Activated T-cell treated with anti-CD3 and anti-CD28 coated beads for 4 hours (primary cell): ENCODE measurements around the gene CLMN.
"Not testable (repeated sequence)": the region's sequence is repeated elsewhere in the genome, so short reads cannot be mapped to it uniquely, and the experiment has no call there.

ENCODE experiments used
- DNase-seq: peaks from one replicate; pipeline ENCODE4 v3.0.0-alpha.2; 2020

Gene CLMN

GRCh38 chr14:95156161-95157047 is 163.3 kb downstream of the CLMN start:
- peak; percentile 11 for DNase-seq

GRCh38 chr14:95155045-95155444 is 164.7 kb downstream of the CLMN start:
- DNase-seq: no peak

GRCh38 chr14:95153866-95154265 is 165.8 kb downstream of the CLMN start:
- DNase-seq: no peak

GRCh38 chr14:95151561-95151960 is 168.1 kb downstream of the CLMN start:
- no peak for DNase-seq

DNA sequence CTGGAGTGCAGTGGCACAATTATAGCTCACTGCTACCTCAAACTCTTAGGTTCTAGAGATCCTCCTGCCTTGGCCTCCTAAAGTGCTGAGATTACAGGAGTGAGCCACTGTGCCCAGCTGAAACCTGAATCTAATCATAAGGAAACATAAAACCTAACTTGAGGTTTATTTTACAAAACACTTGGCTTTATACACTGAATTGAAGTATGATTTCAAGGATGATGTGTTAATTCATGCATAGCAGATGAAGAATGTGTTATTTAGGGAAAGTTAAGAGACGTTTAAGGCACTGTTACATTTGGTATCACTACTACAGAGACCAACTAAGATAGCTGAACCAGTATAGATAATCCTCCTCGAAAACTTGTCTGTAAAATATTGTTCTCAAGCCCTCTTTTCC is 168.8 kb downstream of the CLMN start:
- DNase-seq: no peak

GRCh38 chr14:95149441-95149840 is 170.3 kb downstream of the CLMN start:
- no peak for DNase-seq

- DNase-seq: no peak
Observed at GRCh38 chr14:95147597-95147996, 172.1 kb downstream of the CLMN start.

DNA sequence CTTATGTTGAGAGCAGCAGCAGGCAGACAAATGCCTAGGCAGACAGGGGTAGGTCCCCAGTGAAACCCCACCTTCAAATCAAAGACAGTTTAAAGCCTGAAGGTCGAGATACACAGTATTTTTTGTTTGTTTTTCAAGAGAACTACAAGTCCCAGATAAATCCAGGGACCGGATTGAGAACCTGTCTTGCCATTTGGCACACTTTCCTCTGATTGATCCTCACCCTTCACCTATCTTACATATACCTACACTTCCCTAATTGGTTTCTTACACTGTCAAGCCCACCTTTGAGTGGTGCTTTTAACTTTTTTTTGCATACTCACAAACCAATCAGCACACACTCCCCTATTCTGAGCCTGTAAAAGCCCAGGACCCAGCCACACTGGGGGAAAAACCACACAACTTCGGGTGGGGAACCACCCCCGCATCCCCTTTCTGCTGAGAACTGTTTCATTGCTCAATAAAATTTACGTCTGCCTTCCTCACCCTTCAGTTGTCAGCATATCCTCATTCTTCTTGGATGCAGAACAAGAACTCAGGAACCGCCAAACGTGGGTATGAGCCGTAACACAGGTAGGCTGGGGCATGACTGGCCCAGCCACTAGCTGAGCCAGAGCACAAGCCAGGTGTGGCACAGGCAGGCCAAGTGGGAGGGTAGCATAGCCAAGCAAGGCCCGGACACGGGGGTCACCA is 173.5 kb downstream of the CLMN start:
- no peak for DNase-seq

DNA sequence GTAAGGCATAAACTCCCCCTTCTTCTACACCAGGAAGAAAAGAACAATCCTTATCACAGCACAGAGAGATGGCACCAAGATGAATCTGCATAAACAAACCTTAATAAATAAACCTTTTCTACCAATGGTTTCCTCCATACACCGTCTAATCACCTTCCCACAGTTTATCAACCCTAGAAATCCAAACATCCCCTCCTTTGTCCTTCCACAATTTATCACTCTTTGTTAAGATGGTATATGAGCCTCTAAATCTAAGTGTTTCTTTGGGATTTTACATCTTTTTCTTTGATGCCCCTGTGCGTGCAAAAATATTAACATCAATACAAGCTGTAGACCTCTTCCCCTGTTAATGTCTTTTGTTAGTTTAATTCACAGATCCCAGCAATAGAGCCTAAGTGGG is 174.9 kb downstream of the CLMN start:
- no peak for DNase-seq

- DNase-seq: no peak
Observed at GRCh38 chr14:95143808-95144620, 175.7 kb downstream of the CLMN start.

DNA sequence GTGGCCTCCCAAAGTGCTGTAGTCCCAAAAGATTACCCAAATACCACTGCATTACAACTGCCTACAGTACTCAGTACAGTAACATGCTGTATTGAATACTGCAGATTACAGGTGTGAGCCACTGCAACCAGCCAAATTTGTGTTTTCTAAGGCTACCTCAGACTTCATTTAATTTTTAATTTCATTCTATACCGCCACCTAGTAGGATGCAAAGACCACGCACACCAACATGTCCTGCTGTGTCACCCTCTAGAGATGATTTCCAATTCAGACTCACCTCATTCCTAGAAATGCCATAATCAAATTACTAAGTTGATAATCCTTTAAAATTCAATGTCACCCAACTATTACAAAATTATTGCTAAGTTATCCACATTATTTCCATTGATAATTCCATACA is 177.5 kb downstream of the CLMN start:
- no peak for DNase-seq

- no peak for DNase-seq
Observed at GRCh38 chr14:95141684-95142083, 178.0 kb downstream of the CLMN start.

- DNase-seq: no peak
Observed at GRCh38 chr14:95140060-95140858, 179.4 kb downstream of the CLMN start.

DNA sequence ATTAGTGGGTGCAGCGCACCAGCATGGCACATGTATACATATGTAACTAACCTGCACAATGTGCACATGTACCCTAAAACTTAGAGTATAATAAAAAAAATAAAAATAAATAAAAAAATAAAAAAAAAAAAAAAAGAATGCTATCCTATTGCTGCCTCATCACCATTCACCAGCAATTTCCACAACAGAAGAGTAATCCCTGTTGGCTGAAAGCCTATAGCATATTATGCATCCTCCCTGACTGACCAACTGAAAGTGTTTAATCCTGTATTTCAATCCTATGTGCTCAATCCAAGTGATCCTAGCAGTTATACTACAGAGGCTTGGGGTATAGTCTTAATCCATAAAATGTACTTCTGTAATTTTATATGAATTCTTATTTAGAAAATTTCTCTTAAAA is 180.8 kb downstream of the CLMN start:
- DNase-seq: no peak

GRCh38 chr14:95138455-95138854 is 181.3 kb downstream of the CLMN start:
- not testable (repeated sequence) for DNase-seq

DNA sequence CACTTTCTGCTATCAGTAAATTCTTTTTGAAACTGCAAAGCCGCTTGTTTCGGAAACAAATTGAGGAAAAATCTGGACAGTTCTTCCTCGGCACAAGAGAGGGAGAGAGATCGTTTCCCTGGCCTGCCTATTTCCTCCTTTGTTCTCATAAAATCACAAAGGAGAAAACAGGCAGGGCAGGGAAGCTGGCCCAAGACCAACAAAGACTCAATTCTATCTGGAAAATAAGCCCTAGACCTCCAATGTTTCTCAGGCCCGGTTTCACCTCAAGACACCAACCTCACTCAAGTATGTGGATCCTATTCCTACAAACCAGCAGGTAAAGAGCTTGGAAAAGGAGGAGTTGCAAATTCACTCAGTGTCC is 181.9 kb downstream of the CLMN start:
- DNase-seq: no peak

- no peak for DNase-seq
Observed at GRCh38 chr14:95137164-95137803, 182.4 kb downstream of the CLMN start.

DNA sequence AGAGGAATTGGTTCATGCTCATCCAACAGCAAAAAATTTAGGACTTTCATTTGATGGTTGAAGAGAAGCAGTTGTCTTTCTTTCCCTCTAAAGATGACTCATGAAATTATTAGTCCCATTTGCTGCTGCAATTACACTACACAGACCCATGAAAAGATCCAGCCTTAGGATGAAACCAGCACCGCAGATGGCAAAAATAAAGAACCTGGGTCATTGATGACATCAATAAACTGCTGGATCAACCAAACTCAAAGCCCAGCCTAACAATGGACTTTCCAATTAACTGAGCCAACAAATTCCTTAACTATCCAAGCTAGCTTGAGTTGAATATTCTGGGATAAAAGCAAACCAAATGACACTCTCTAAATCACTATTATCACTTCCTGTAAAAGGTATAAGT is 183.1 kb downstream of the CLMN start:
- DNase-seq: no peak

GRCh38 chr14:95134304-95134933 is 185.3 kb downstream of the CLMN start:
- DNase-seq: no peak

DNA sequence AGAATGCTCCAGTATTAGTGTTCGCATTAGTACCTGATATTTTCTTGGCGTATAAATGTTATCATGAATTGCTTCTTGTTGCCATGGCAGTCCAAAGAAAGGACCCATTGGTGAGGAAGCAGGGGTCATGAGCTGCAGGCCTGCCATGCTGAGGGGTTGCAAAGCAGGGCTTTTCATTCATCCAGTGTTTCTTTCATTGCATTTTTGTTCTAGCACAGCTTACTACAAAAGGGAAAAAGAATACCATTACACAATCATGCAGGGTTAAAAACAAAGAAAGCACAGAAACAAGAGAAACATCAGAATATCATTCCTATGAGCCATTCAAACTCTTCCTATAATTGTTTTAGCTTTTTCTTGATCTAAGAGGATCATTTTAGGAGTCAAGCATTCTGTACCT is 186.4 kb downstream of the CLMN start:
- DNase-seq: no peak

DNA sequence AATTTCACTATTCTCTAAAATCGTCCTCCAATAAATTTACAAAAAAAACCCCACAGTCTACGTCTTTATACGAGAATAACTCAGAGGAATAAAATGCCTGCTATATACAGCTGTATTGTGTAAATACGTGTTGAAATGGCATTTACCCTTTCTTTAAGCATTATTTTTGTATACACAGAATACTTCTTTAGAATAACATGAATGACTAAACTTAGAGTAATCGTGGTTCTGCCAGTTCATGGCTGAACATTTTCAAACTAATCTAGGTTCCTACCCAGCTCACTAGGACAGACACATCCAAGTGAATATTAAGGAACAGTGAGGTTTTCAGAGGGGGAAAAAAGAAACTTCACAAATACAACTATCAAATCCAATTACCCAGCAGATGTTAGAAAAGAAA is 186.9 kb downstream of the CLMN start:
- DNase-seq: no peak
